A549 (cell line): ENCODE measurements around the gene SERTAD4. TPM values are rescaled to one million over a fixed set of nuclear protein-coding genes. Genes with fewer than 3 reads are reported as not detected.

ENCODE experiments used
- ATAC-seq, 2 experiments: fragments of 200-7000 bp in 1 of 2; fragments of >200 bp in 1 of 2; cut with Nextera tagmentation in 1 of 2; cut with Tn5 transposase in 1 of 2; 3 replicates each; pipeline versions ENCODE4 v1.8.0 to v1.9.1; 2018 to 2020; ENCODE audit warnings: mild to moderate bottlenecking in 1 of 2, moderate library complexity in 1 of 2
- CTCF ChIA-PET: fragments of 300-600 bp; sonication (Branson Sonifier 250); formaldehyde crosslinking; extraction: SDS; loops from one replicate; lab custom pipeline; 2021; ENCODE audit warnings: antibody characterized with exemption, inconsistent platforms; lab: Yijun Ruan, JAX
- POLR2A ChIA-PET: fragments of 350-600 bp; formaldehyde crosslinking; extraction: SDS; loops from one replicate; lab custom pipeline; 2021; ENCODE audit warnings: antibody characterized with exemption, inconsistent platforms; lab: Yijun Ruan, JAX
- DNase-seq, 2 experiments: peaks; one replicate each; pipeline versions ENCODE4 v3.0.0 to v3.0.0-alpha.2; 2011 to 2016; ENCODE audit warnings: low read depth in 1 of 2, low spot score in 1 of 2
- FAIRE-seq: peaks from 2 replicates; lab custom pipeline; 2011; peaks lifted over from hg19 to GRCh38; lab: Jason Lieb, UNC
- H3K27ac ChIP-seq, 2 experiments: fragments of >200 bp; sonication (Bioruptor Twin); formaldehyde crosslinking; 3 replicates each; pipeline ENCODE4 v1.5.1; 2016 to 2017
- H3K4me1 ChIP-seq: fragments of >200 bp; sonication (Bioruptor Twin); formaldehyde crosslinking; 3 replicates; pipeline ENCODE4 v1.6.1; 2016
- H3K4me2 ChIP-seq: fragments of >200 bp; sonication (Bioruptor Twin); formaldehyde crosslinking; 3 replicates; pipeline ENCODE4 v1.6.1; 2016
- H3K4me3 ChIP-seq: fragments of >200 bp; sonication (Bioruptor Twin); formaldehyde crosslinking; 3 replicates; pipeline ENCODE4 v1.5.1; 2016
- H3K9me3 ChIP-seq: fragments of >200 bp; sonication (Bioruptor Twin); formaldehyde crosslinking; 3 replicates; pipeline ENCODE4 v1.6.1; 2016
- CBX8 ChIP-seq: fragments of 200-600 bp; sonication (generic); IDR thresholded peaks from 2 replicates; pipeline ENCODE4 v1.6.1; 2016
- CEBPB ChIP-seq, 2 experiments: fragments of >200 bp in 1 of 2; sonication (Bioruptor Twin) in 1 of 2; formaldehyde crosslinking in 1 of 2; IDR thresholded peaks; 2 replicates each; pipeline ENCODE4 v1.6.1; 2012 to 2016
- EHF ChIP-seq: fragments of 250-450 bp; sonication (Bioruptor Pico); IDR thresholded peaks from 2 replicates; pipeline ENCODE4 v1.5.0; 2020; ENCODE audit warnings: mild to moderate bottlenecking
- EP300 ChIP-seq, 2 experiments: fragments of >200 bp; sonication (Bioruptor Twin); formaldehyde crosslinking; IDR thresholded peaks; 2 replicates in 1 of 2; 3 replicates in 1 of 2; pipeline ENCODE4 v1.6.1; 2016 to 2017
- GATA3 ChIP-seq: IDR thresholded peaks from 2 replicates; pipeline ENCODE4 v1.6.1; 2012; ENCODE audit warnings: borderline replicate concordance
- HEYL ChIP-seq: fragments of 250-450 bp; sonication (Bioruptor Pico); IDR thresholded peaks from 2 replicates; pipeline ENCODE4 v1.8.0; 2021; ENCODE audit warnings: mild to moderate bottlenecking, moderate library complexity
- KDM1A ChIP-seq: fragments of 200-600 bp; sonication (generic); IDR thresholded peaks from 2 replicates; pipeline ENCODE4 v1.6.1; 2016; ENCODE audit warnings: low read depth, mild to moderate bottlenecking
- MAFK ChIP-seq: fragments of 450-650 bp; IDR thresholded peaks from 2 replicates; pipeline ENCODE4 v1.6.1; 2014; ENCODE audit not compliant: partially characterized antibody
- MAZ ChIP-seq: fragments of 150-350 bp; IDR thresholded peaks from 2 replicates; pipeline ENCODE4 v1.6.1; 2014; ENCODE audit warnings: antibody characterized with exemption, low read depth, low read length, borderline replicate concordance
- NFE2L2 ChIP-seq: fragments of 150-350 bp; conservative IDR thresholded peaks from 2 replicates; pipeline ENCODE4 v1.6.1; 2014; ENCODE audit warnings: low read length
- NPAS2 ChIP-seq: fragments of 250-450 bp; sonication (Bioruptor Pico); IDR thresholded peaks from 2 replicates; pipeline ENCODE4 v1.8.0; 2022; ENCODE audit warnings: mild to moderate bottlenecking, moderate library complexity, borderline replicate concordance
- PHF8 ChIP-seq: fragments of 200-600 bp; sonication (generic); IDR thresholded peaks from 2 replicates; pipeline ENCODE4 v1.6.1; 2016; ENCODE audit warnings: low read depth, mild to moderate bottlenecking, antibody characterized with exemption, moderate library complexity, borderline replicate concordance
- POLR2A ChIP-seq: IDR thresholded peaks from 2 replicates; pipeline ENCODE4 v1.6.1; 2012; ENCODE audit warnings: mild to moderate bottlenecking, low read length
- POLR2AphosphoS2 ChIP-seq: conservative IDR thresholded peaks from 2 replicates; pipeline ENCODE4 v1.6.1; 2012; ENCODE audit warnings: low read length, improper control_type of control experiment, inconsistent platforms
- RARB ChIP-seq: fragments of 250-450 bp; sonication (Bioruptor Pico); IDR thresholded peaks from 2 replicates; pipeline ENCODE4 v1.8.0; 2021; ENCODE audit warnings: mild to moderate bottlenecking, moderate library complexity
- RCOR1 ChIP-seq: fragments of 150-350 bp; IDR thresholded peaks from 2 replicates; pipeline ENCODE4 v1.6.1; 2014; ENCODE audit warnings: antibody characterized with exemption, low read length, low read depth
- RFX5 ChIP-seq: fragments of 450-650 bp; IDR thresholded peaks from 2 replicates; pipeline ENCODE4 v1.7.1; 2014; ENCODE audit warnings: antibody characterized with exemption, mild to moderate bottlenecking, moderate library complexity
- SREBF2 ChIP-seq: fragments of 450-650 bp; IDR thresholded peaks from 2 replicates; pipeline ENCODE4 v1.6.1; 2014; ENCODE audit warnings: mild to moderate bottlenecking, moderate library complexity
- TFCP2L1 ChIP-seq: fragments of 250-450 bp; sonication (Bioruptor Pico); IDR thresholded peaks from 2 replicates; pipeline ENCODE4 v1.5.0; 2021; ENCODE audit warnings: mild to moderate bottlenecking
- ZFP36 ChIP-seq: fragments of 450-650 bp; IDR thresholded peaks from 2 replicates; pipeline ENCODE4 v1.6.1; 2014; ENCODE audit warnings: borderline replicate concordance; ENCODE audit not compliant: partially characterized antibody
- ZNF302 ChIP-seq: fragments of 250-450 bp; sonication (Bioruptor Pico); IDR thresholded peaks from 2 replicates; pipeline ENCODE4 v1.9.0; 2021; ENCODE audit warnings: inconsistent platforms, mild to moderate bottlenecking, moderate library complexity
- WGBS: methylation state at CpG from one replicate; pipeline ENCODE4 v1.1.6; 2017; ENCODE audit errors: missing lambda C conversion rate; 5-methylcytosine and 5-hydroxymethylcytosine counted together
- polyA plus RNA-seq, 4 experiments: library from polyadenylated mRNA; depleted of rRNA in 3 of 4; stranded (reverse); fragments of >200 nt; fragmentation: RNase III in 1 of 4; extraction: RNeasy Plus Mini Kit Qiagen cat#74134 plus additional on column Dnase treatment in 1 of 4; gene quantifications; 2 replicates in 3 of 4; 3 replicates in 1 of 4; pipeline ENCODE4 v1.2.3, GENCODE V29; 2011 to 2017
- TF ChIP-seq, protein P1 (sequence below): IDR thresholded peaks from 2 replicates; pipeline ENCODE4 v1.6.1; 2012
- TF ChIP-seq, protein P2 (sequence below): IDR thresholded peaks from 2 replicates; pipeline ENCODE4 v1.6.1; 2012; ENCODE audit warnings: low read depth, borderline replicate concordance
- TF ChIP-seq, protein P3 (sequence below): fragments of 150-350 bp; IDR thresholded peaks from 2 replicates; pipeline ENCODE4 v1.6.1; 2014; ENCODE audit warnings: low read depth, mild to moderate bottlenecking, low read length
- TF ChIP-seq, protein P4 (sequence below): fragments of 450-650 bp; IDR thresholded peaks from 2 replicates; pipeline ENCODE4 v1.6.1; 2014; ENCODE audit warnings: antibody characterized with exemption

SERTAD4 gene
- polyA plus RNA-seq, 2 of the 4 experiments (the other 2 are of a cell fraction) = 0.62 to 0.71 TPM

DNA sequence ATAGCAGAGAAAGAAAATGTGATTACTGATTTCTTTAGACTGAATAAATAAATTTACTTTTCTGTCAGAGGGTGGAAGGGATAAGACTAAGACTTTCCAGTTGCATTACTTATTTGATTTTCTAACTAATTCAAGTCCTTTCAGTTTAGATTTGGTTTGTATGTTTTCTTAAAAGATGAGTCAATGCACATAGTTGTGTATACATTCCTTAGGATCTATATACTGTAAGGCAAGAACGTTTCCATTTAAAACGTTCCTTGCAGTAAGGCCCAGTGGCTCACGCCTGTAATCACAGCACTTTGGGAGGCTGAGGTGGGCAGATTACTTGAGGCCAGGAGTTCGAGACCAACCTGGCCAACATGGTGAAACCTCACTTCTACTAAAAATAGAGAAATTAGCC is 14.5 kb upstream of the SERTAD4 start:
- ChIA-PET POLR2A (no interaction called here), CTCF (no interaction called here)
- FAIRE-seq (no peak), DNase-seq (no peak), ATAC-seq (no peak)
- Histone ChIP-seq H3K27ac (no peak overlapping the region), H3K4me3 (no peak overlapping the region), H3K4me2 (no peak overlapping the region), H3K4me1 (no peaks in the 10 kb centered on the region), H3K9me3 (no peaks in the 10 kb centered on the region)
- 13% methylated on average over 4 of the region's 4 CpGs for WGBS
- TF ChIP-seq HEYL (CRISPR knock-in tag) = no peak
- TF ChIP-seq NFE2L2 = no peak
- TF ChIP-seq, protein P1, sequence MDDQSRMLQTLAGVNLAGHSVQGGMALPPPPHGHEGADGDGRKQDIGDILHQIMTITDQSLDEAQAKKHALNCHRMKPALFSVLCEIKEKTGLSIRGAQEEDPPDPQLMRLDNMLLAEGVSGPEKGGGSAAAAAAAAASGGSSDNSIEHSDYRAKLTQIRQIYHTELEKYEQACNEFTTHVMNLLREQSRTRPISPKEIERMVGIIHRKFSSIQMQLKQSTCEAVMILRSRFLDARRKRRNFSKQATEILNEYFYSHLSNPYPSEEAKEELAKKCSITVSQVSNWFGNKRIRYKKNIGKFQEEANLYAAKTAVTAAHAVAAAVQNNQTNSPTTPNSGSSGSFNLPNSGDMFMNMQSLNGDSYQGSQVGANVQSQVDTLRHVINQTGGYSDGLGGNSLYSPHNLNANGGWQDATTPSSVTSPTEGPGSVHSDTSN = no peak
- no peak for TF ChIP-seq KDM1A
- no peak for TF ChIP-seq RCOR1
- no peak for TF ChIP-seq EP300 (IDR thresholded peaks at IDR 0.05)
- no peak for TF ChIP-seq SREBF2
- TF ChIP-seq GATA3 = no peak
- TF ChIP-seq, protein P2, sequence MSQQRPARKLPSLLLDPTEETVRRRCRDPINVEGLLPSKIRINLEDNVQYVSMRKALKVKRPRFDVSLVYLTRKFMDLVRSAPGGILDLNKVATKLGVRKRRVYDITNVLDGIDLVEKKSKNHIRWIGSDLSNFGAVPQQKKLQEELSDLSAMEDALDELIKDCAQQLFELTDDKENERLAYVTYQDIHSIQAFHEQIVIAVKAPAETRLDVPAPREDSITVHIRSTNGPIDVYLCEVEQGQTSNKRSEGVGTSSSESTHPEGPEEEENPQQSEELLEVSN = no peak
- no peak for TF ChIP-seq MAZ
- TF ChIP-seq RARB (CRISPR knock-in tag) = no peak
- TF ChIP-seq POLR2AphosphoS2 = no peak
- TF ChIP-seq ZFP36 = no peak
- TF ChIP-seq MAFK = no peak

DNA sequence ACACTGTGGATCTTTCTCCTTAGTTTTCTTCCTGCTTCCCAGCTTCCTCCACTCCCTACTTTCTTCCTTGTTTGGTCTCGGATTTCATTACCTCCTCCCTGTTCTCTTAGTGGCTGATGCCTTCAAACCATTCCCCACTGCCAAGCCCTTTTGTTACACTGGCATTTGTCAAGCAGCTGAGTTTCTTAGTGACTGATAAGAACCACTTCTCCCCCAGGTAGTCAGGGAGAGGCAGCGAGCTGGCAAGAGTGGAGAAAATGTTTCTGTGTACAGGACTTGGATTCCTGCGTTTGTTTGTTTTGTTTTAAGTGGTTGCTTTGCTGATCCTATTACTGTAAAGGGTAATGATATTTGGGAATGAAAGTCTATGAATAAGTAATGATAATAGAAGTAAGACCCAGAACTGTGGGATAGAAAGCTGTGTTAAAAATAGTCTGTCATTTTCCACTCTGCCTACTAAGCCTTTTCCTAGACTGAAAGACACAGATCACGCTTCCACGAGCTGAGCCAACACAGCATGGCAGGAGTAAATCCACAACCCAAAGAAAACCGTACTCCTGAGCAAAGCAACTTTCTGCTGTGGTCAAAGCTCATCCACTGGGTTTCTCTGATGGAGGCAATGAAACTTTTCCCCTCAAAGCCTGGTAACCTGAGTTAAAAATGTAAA is 10.1 kb upstream of the SERTAD4 start:
- 33% methylated on average over 6 of the region's 6 CpGs for WGBS
- POLR2A ChIA-PET = no interaction called here
- FAIRE-seq (no peak), ATAC-seq (peak in 1 of 2 experiments; percentile 61; a peak in 4 of 6 replicates), DNase-seq (peak in 1 of 2 experiments; percentile 19)
- Histone ChIP-seq H3K4me1 (no peaks in the 10 kb centered on the region), H3K27ac (no peak overlapping the region), H3K4me3 (no peak overlapping the region), H3K4me2 (peak overlapping the region; percentile 7; the same call in 1 of the 3 replicates), H3K9me3 (no peaks in the 10 kb centered on the region)
- CTCF ChIA-PET = interaction anchor here (1.2 to 1.6 kb wide), 2 partner anchors 10 to 79 kb away, joined by 4 to 7 read pairs; no protein-coding TSS in a partner anchor
- TF ChIP-seq MAFK = no peak
- no peak for TF ChIP-seq NFE2L2
- no peak for TF ChIP-seq POLR2A
- TF ChIP-seq RCOR1 = no peak
- TF ChIP-seq CEBPB (IDR thresholded peaks at IDR 0.05) = no peak
- TF ChIP-seq NPAS2 = no peak
- TF ChIP-seq SREBF2 = no peak
- TF ChIP-seq GATA3 = no peak
- TF ChIP-seq RFX5 = no peak
- no peak for TF ChIP-seq EP300 (IDR thresholded peaks at IDR 0.05)
- TF ChIP-seq, protein P3, sequence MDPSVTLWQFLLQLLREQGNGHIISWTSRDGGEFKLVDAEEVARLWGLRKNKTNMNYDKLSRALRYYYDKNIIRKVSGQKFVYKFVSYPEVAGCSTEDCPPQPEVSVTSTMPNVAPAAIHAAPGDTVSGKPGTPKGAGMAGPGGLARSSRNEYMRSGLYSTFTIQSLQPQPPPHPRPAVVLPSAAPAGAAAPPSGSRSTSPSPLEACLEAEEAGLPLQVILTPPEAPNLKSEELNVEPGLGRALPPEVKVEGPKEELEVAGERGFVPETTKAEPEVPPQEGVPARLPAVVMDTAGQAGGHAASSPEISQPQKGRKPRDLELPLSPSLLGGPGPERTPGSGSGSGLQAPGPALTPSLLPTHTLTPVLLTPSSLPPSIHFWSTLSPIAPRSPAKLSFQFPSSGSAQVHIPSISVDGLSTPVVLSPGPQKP = no peak
- no peak for TF ChIP-seq TFCP2L1 (CRISPR knock-in tag)
- no peak for TF ChIP-seq ZNF302 (CRISPR knock-in tag)
- TF ChIP-seq PHF8 = no peak
- no peak for TF ChIP-seq CBX8
- TF ChIP-seq HEYL (CRISPR knock-in tag) = no peak
- TF ChIP-seq EHF (CRISPR knock-in tag) = no peak
- TF ChIP-seq, protein P4, sequence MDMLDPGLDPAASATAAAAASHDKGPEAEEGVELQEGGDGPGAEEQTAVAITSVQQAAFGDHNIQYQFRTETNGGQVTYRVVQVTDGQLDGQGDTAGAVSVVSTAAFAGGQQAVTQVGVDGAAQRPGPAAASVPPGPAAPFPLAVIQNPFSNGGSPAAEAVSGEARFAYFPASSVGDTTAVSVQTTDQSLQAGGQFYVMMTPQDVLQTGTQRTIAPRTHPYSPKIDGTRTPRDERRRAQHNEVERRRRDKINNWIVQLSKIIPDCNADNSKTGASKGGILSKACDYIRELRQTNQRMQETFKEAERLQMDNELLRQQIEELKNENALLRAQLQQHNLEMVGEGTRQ = no peak
- no peak for TF ChIP-seq MAZ
